SK-N-SH treated with all-trans-retinoic acid at 6 μM for 48 hours (cell line): Measurements from ENCODE around the gene SLC24A4.

Experiments
- ATAC-seq: fragments of 200-7000 bp; cut with Tn5 transposase; 3 replicates; pipeline ENCODE4 v1.9.1; 2020; ENCODE audit warnings: mild to moderate bottlenecking, moderate library complexity
- ARNTL ChIP-seq: fragments of 450-650 bp; formaldehyde crosslinking; IDR thresholded peaks from 2 replicates; pipeline ENCODE4 v1.5.0; 2020; ENCODE audit warnings: low read depth, mild to moderate bottlenecking, moderate library complexity, borderline replicate concordance
- BACH2 ChIP-seq: fragments of 250-450 bp; sonication (Bioruptor Pico); IDR thresholded peaks from 2 replicates; pipeline ENCODE4 v1.9.0; 2021; ENCODE audit warnings: mild to moderate bottlenecking, borderline replicate concordance
- CREB5 ChIP-seq: fragments of 250-450 bp; sonication (Bioruptor Pico); IDR thresholded peaks from 2 replicates; pipeline ENCODE4 v1.5.1; 2020; ENCODE audit warnings: low read depth, mild to moderate bottlenecking, moderate library complexity
- CSDC2 ChIP-seq: fragments of 250-450 bp; sonication (Bioruptor Pico); IDR thresholded peaks from 2 replicates; pipeline ENCODE4 v1.5.0; 2020; ENCODE audit warnings: mild to moderate bottlenecking, moderate library complexity
- CSRNP3 ChIP-seq: fragments of 250-450 bp; sonication (Bioruptor Pico); IDR thresholded peaks from 2 replicates; pipeline ENCODE4 v1.5.1; 2021; ENCODE audit warnings: mild to moderate bottlenecking, moderate library complexity
- ESRRG ChIP-seq: fragments of 250-450 bp; sonication (Bioruptor Pico); IDR thresholded peaks from 2 replicates; pipeline ENCODE4 v1.6.1; 2021; ENCODE audit warnings: mild to moderate bottlenecking
- ISL1 ChIP-seq: fragments of 250-450 bp; sonication (Bioruptor Pico); IDR thresholded peaks from 2 replicates; pipeline ENCODE4 v2.1.2; 2022; ENCODE audit warnings: mild to moderate bottlenecking, moderate library complexity
- OSR1 ChIP-seq: fragments of 250-450 bp; sonication (Bioruptor Pico); IDR thresholded peaks from 2 replicates; pipeline ENCODE4 v1.8.0; 2022; ENCODE audit warnings: moderate library complexity, mild to moderate bottlenecking, inconsistent platforms
- PATZ1 ChIP-seq: fragments of 250-450 bp; sonication (Bioruptor Pico); IDR thresholded peaks from 2 replicates; pipeline ENCODE4 v1.8.0; 2020; ENCODE audit warnings: mild to moderate bottlenecking, moderate library complexity, borderline replicate concordance
- POU6F1 ChIP-seq: fragments of 250-450 bp; sonication (Bioruptor Pico); IDR thresholded peaks from 2 replicates; pipeline ENCODE4 v1.8.0; 2021; ENCODE audit warnings: low read depth, mild to moderate bottlenecking, moderate library complexity, borderline replicate concordance
- RARB ChIP-seq: fragments of 250-450 bp; sonication (Bioruptor Pico); IDR thresholded peaks from 2 replicates; pipeline ENCODE4 v1.8.0; 2021; ENCODE audit warnings: mild to moderate bottlenecking, moderate library complexity
- SNAI2 ChIP-seq: fragments of 250-450 bp; sonication (Bioruptor Pico); IDR thresholded peaks from 2 replicates; pipeline ENCODE4 v1.5.0; 2020; ENCODE audit warnings: mild to moderate bottlenecking, moderate library complexity
- TCF4 ChIP-seq: fragments of 250-450 bp; sonication (Bioruptor Pico); IDR thresholded peaks from 2 replicates; pipeline ENCODE4 v1.8.0; 2021; ENCODE audit warnings: mild to moderate bottlenecking, moderate library complexity, borderline replicate concordance
- TSHZ2 ChIP-seq: fragments of 250-450 bp; sonication (Bioruptor Pico); IDR thresholded peaks from 2 replicates; pipeline ENCODE4 v1.5.0; 2020; ENCODE audit warnings: mild to moderate bottlenecking, moderate library complexity
- ZC3H10 ChIP-seq: fragments of 250-450 bp; sonication (Bioruptor Pico); IDR thresholded peaks from 2 replicates; pipeline ENCODE4 v1.5.1; 2021; ENCODE audit warnings: mild to moderate bottlenecking, moderate library complexity
- ZFP3 ChIP-seq: fragments of 250-450 bp; sonication (Bioruptor Pico); IDR thresholded peaks from 2 replicates; pipeline ENCODE4 v1.5.0; 2020; ENCODE audit warnings: mild to moderate bottlenecking, moderate library complexity
- ZFP30 ChIP-seq: fragments of 450-650 bp; formaldehyde crosslinking; IDR thresholded peaks from 2 replicates; pipeline ENCODE4 v1.5.0; 2022; ENCODE audit warnings: mild to moderate bottlenecking, moderate library complexity
- ZNF565 ChIP-seq: fragments of 450-650 bp; formaldehyde crosslinking; conservative IDR thresholded peaks from 2 replicates; pipeline ENCODE4 v1.5.0; 2020; ENCODE audit warnings: low read depth, mild to moderate bottlenecking, moderate library complexity
- ZNF8 ChIP-seq: fragments of 450-650 bp; formaldehyde crosslinking; IDR thresholded peaks from 2 replicates; pipeline ENCODE4 v1.5.0; 2020; ENCODE audit warnings: mild to moderate bottlenecking, moderate library complexity

The SLC24A4 gene

GRCh38 chr14:92316937-92317336, 6.0 kb upstream of the SLC24A4 start:
- ATAC-seq: no peak
- TF ChIP-seq ZC3H10 (no peak), SNAI2 (CRISPR knock-in tag) (no peak), ARNTL (no peak), TSHZ2 (CRISPR knock-in tag) (no peak), TCF4 (CRISPR knock-in tag) (no peak)

- no peak for ATAC-seq
- TF ChIP-seq ZFP3 (CRISPR knock-in tag): no peak
- no peak for TF ChIP-seq OSR1 (CRISPR knock-in tag)
Measured at GRCh38 chr14:92317511-92317910, 5.5 kb upstream of the SLC24A4 start.

GRCh38 chr14:92321701-92322100, 1.3 kb upstream of the SLC24A4 start:
- TF ChIP-seq CSRNP3 (CRISPR knock-in tag) (no peak), POU6F1 (no peak), ZC3H10 (no peak), ZFP3 (CRISPR knock-in tag) (no peak), ARNTL (no peak), CSDC2 (CRISPR knock-in tag) (no peak), ISL1 (no peak), ESRRG (no peak), ZNF565 (CRISPR knock-in tag) (no peak), BACH2 (CRISPR knock-in tag) (no peak), RARB (no peak), ZFP30 (CRISPR knock-in tag) (no peak), OSR1 (CRISPR knock-in tag) (no peak), ZNF8 (no peak), CREB5 (no peak), PATZ1 (no peak)
- TF ChIP-seq, all 23 proteins: peak for 0
- no peak for ATAC-seq

- TF ChIP-seq TSHZ2 (CRISPR knock-in tag) (no peak), ESRRG (no peak), CREB5 (no peak), RARB (no peak)
- no peak for ATAC-seq
Measured at GRCh38 chr14:92322516-92322915, 449 bp upstream of the SLC24A4 start.
